ENCODE results near the gene TXNDC8. TPM values are rescaled to one million over a fixed set of nuclear protein-coding genes. Genes with fewer than 3 reads are reported as not detected.

The TXNDC8 gene
- total RNA-seq, 1 experiment from 2014 or later, result not detected

- in situ Hi-C loops (cut with HindIII; ENCODE audit: low pct_unique_long_range_greater_than_20kb, low sequenced_read_pairs), result no loop called here
- Histone ChIP-seq H3K36me3 (ENCODE audit: control insufficient read depth, insufficient read depth, low read length) (no peaks in the 10 kb centered on the region), H3K9me3 (ENCODE audit: control insufficient read depth, insufficient read depth, low read depth, low read length) (no peaks in the 10 kb centered on the region), H3K4me1 (ENCODE audit: control insufficient read depth, insufficient read depth, low read length) (no peaks in the 10 kb centered on the region), H3K27me3 (ENCODE audit: control insufficient read depth, insufficient read depth, low read length) (no peaks in the 10 kb centered on the region), H3K27ac (ENCODE audit: low read length) (no peak overlapping the region), H3K4me3 (ENCODE audit: low read depth in 2 of 2, low read length in 2 of 2) (no peak overlapping the region)
- ATAC-seq, result no peak
- BruUV-seq (replicated peaks), result no TSS peak
- TF ChIP-seq POLR2AphosphoS5 (IDR thresholded peaks at IDR 0.05; ENCODE audit: low read depth, low read length), result no peak
- TF ChIP-seq REST (IDR thresholded peaks at IDR 0.05; ENCODE audit: insufficient read depth in 1 of 2, low read depth in 2 of 2, low read length in 1 of 2), result no peak
- no peak for TF ChIP-seq SIN3A (IDR thresholded peaks at IDR 0.05; ENCODE audit: borderline replicate concordance, insufficient read depth, low read depth, low read length)
- TF ChIP-seq TCF7L2 (IDR thresholded peaks at IDR 0.05; ENCODE audit: low read depth, low read length), result no peak
- TF ChIP-seq, protein P1, sequence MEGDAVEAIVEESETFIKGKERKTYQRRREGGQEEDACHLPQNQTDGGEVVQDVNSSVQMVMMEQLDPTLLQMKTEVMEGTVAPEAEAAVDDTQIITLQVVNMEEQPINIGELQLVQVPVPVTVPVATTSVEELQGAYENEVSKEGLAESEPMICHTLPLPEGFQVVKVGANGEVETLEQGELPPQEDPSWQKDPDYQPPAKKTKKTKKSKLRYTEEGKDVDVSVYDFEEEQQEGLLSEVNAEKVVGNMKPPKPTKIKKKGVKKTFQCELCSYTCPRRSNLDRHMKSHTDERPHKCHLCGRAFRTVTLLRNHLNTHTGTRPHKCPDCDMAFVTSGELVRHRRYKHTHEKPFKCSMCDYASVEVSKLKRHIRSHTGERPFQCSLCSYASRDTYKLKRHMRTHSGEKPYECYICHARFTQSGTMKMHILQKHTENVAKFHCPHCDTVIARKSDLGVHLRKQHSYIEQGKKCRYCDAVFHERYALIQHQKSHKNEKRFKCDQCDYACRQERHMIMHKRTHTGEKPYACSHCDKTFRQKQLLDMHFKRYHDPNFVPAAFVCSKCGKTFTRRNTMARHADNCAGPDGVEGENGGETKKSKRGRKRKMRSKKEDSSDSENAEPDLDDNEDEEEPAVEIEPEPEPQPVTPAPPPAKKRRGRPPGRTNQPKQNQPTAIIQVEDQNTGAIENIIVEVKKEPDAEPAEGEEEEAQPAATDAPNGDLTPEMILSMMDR (IDR thresholded peaks at IDR 0.05), result no peak
- ChIA-PET POLR2A (no interaction called here), CTCF (no interaction called here)
- intact Hi-C loops (cut with micrococcal nuclease; ENCODE audit: unreplicated experiment), result no loop called here
- no peak for DNase-seq (ENCODE audit: low read depth, low spot score)
These were observed 16.8 kb downstream of the TXNDC8 start for GRCh38 chr9:110320651-110321445.

DNA sequence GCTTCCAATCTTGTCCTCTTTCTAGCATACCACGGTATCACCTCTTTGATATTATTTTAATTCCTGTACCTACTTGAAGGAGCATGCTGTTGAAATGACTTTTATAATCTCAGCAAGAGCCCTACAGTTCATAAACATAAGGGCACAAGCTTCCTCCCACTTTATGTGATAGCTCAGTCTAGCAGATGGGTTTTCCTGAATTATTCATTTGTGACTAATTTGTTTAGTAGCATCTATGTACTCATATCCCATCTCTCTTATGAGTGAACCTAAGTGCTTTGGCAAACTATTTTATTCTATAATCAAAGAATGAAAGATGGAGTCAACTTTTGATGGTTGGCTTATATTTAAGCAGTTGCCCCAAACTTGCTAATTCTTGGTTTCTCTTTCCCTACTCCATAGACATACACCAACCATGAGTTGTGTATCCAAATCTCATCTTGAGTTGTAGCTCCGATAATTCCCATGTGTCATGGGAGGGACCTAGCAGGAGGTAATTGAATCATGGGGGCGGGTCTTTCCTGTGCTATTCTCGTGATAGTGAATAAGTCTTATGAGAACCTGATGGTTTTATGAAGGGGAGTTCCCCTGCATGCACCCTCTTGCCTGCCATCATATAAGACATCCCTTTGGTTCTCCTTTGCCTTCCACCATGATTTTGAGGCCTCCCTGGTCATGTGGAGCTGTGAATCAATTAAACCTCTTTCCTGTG, 17.7 kb downstream of the TXNDC8 start:
- ATAC-seq (no peak), DNase-seq (ENCODE audit: low read depth, low spot score) (no peak)
- in situ Hi-C loops (cut with HindIII; ENCODE audit: low pct_unique_long_range_greater_than_20kb, low sequenced_read_pairs) (no loop called here), intact Hi-C loops (cut with micrococcal nuclease; ENCODE audit: unreplicated experiment) (no loop called here)
- H3K36me3 ChIP-seq (ENCODE audit: control insufficient read depth, insufficient read depth, low read length), result no peaks in the 10 kb centered on the region
- no peaks in the 10 kb centered on the region for H3K9me3 ChIP-seq (ENCODE audit: control insufficient read depth, insufficient read depth, low read depth, low read length)
- BruUV-seq (replicated peaks), result no TSS peak
- H3K4me1 ChIP-seq (ENCODE audit: control insufficient read depth, insufficient read depth, low read length), result no peaks in the 10 kb centered on the region
- TF ChIP-seq REST (IDR thresholded peaks at IDR 0.05; ENCODE audit: insufficient read depth in 1 of 2, low read depth in 2 of 2, low read length in 1 of 2) (no peak), TCF7L2 (IDR thresholded peaks at IDR 0.05; ENCODE audit: low read depth, low read length) (no peak), POLR2AphosphoS5 (IDR thresholded peaks at IDR 0.05; ENCODE audit: low read depth, low read length) (no peak), SIN3A (IDR thresholded peaks at IDR 0.05; ENCODE audit: borderline replicate concordance, insufficient read depth, low read depth, low read length) (no peak)
- TF ChIP-seq, protein P1 (IDR thresholded peaks at IDR 0.05), result no peak
- no peaks in the 10 kb centered on the region for H3K27me3 ChIP-seq (ENCODE audit: control insufficient read depth, insufficient read depth, low read length)
- ChIA-PET CTCF (no interaction called here), POLR2A (no interaction called here)
- H3K4me3 ChIP-seq (ENCODE audit: low read depth in 2 of 2, low read length in 2 of 2), result no peak overlapping the region
- no peak overlapping the region for H3K27ac ChIP-seq (ENCODE audit: low read length)

Data from Panc1 (cell line).